Activated CD8-positive, alpha-beta T cell treated with anti-CD3 and anti-CD28 coated beads for 36 hours (primary cell): ENCODE results near the gene COX19. TPM values are rescaled to one million over a fixed set of nuclear protein-coding genes. Genes with fewer than 3 reads are reported as not detected.

ENCODE experiments used
- ATAC-seq: fragments of 200-7000 bp; cut with Tn5 transposase; one replicate; pipeline ENCODE4 v1.10.0; 2021; ENCODE audit warnings: mild to moderate bottlenecking, moderate library complexity
- CTCF ChIA-PET: fragments of 350-600 bp; sonication (Branson Sonifier 250); formaldehyde crosslinking; loops from one replicate; lab custom pipeline; 2021; ENCODE audit warnings: antibody characterized with exemption; lab: Charles Lee
- POLR2A ChIA-PET: fragments of 350-600 bp; sonication (Branson Sonifier 250); formaldehyde crosslinking; loops from one replicate; lab custom pipeline; 2021; ENCODE audit warnings: antibody characterized with exemption; lab: Charles Lee
- DNase-seq: peaks from one replicate; pipeline ENCODE4 v3.0.0-alpha.2; 2020
- H3K27ac Mint-ChIP-seq: one replicate; pipeline ENCODE4 v1.8.0; 2021; ENCODE audit warnings: mild to moderate bottlenecking, mixed read lengths
- H3K27me3 Mint-ChIP-seq: one replicate; pipeline ENCODE4 v1.8.0; 2021; ENCODE audit warnings: mixed read lengths
- H3K36me3 Mint-ChIP-seq: one replicate; pipeline ENCODE4 v1.8.0; 2021; ENCODE audit warnings: low read depth, mixed read lengths
- H3K4me1 Mint-ChIP-seq: one replicate; pipeline ENCODE4 v1.8.0; 2021; ENCODE audit warnings: low read depth, mixed read lengths
- H3K4me3 Mint-ChIP-seq: one replicate; pipeline ENCODE4 v1.8.0; 2021; ENCODE audit warnings: mild to moderate bottlenecking, moderate library complexity, mixed read lengths
- H3K9me3 Mint-ChIP-seq: one replicate; pipeline ENCODE4 v1.8.0; 2021; ENCODE audit warnings: mixed read lengths
- intact Hi-C: fragments of 100-400 bp; cut with micrococcal nuclease; formaldehyde crosslinking; loops from one replicate; pipeline ENCODE4 v1.10.0; 2022
- total RNA-seq, 2 experiments: library from RNA; stranded (reverse); gene quantifications; one replicate each; pipeline ENCODE4 v1.2.3, GENCODE V29; 2021
- TF ChIP-seq, protein P1 (sequence below): fragments of 200-600 bp; IDR thresholded peaks from one replicate; pipeline ENCODE4 v1.8.0; 2022; ENCODE audit warnings: antibody characterized with exemption, mild to moderate bottlenecking

The COX19 gene
- total RNA-seq, 2 experiments from 2014 or later: 15.5 to 18.0 TPM

- TF ChIP-seq, protein P1, sequence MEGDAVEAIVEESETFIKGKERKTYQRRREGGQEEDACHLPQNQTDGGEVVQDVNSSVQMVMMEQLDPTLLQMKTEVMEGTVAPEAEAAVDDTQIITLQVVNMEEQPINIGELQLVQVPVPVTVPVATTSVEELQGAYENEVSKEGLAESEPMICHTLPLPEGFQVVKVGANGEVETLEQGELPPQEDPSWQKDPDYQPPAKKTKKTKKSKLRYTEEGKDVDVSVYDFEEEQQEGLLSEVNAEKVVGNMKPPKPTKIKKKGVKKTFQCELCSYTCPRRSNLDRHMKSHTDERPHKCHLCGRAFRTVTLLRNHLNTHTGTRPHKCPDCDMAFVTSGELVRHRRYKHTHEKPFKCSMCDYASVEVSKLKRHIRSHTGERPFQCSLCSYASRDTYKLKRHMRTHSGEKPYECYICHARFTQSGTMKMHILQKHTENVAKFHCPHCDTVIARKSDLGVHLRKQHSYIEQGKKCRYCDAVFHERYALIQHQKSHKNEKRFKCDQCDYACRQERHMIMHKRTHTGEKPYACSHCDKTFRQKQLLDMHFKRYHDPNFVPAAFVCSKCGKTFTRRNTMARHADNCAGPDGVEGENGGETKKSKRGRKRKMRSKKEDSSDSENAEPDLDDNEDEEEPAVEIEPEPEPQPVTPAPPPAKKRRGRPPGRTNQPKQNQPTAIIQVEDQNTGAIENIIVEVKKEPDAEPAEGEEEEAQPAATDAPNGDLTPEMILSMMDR: no peak
- Mint-ChIP-seq H3K4me1 (peaks cover 11% of the 10 kb centered on the region), H3K9me3 (peaks cover 11% of the 10 kb centered on the region), H3K4me3 (no peak overlapping the region), H3K27ac (no peak overlapping the region), H3K27me3 (no peaks in the 10 kb centered on the region), H3K36me3 (peaks cover 12% of the 10 kb centered on the region)
- intact Hi-C loops: no loop called here
- ChIA-PET CTCF (interaction anchor here (1.5 to 2.0 kb wide), 2 partner anchors 25 to 48 kb away, joined by 6 to 9 read pairs; no protein-coding TSS in a partner anchor), POLR2A (no interaction called here)
- ATAC-seq (no peak), DNase-seq (no peak)
Observed at GRCh38 chr7:1018334-1018695, 43.0 kb upstream of the COX19 start.

DNA sequence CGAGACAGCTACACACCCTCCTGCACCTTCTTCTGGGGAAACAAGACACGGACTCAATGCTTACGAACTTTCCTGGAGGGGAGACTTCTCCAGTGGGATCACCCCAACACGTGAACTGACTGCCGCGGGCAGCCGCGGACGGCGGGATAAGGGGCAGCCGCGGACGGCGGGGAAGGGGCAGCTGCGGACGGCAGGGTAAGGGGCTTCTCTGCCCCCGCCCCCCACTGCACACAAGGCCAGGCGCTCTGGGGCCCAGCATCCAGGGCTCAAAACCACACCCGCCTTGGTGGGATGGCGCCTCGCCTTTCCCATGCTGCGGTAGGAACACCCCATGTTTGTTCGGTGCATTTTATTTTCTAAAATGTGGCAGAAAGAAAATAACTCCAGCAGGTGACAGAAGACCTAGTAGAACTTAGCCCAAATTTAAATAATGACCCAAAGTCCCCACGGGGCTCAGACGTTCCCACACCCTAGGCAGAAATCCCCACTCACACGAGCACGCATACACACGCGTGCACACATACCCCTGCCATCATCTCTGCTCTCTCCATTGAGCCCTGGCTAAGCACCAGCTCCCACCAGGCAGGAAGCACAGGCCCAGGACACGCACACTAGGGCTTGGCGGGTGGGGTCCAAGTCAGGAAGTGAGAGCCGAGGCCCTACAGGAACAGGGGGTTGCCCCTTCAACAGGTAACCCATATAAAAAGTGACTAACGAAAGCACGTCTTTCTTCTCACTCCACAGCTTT, 42.4 kb upstream of the COX19 start:
- no peak for DNase-seq
- no peak for ATAC-seq
- intact Hi-C loops: no loop called here
- POLR2A ChIA-PET: no interaction called here
- Mint-ChIP-seq H3K4me3 (no peak overlapping the region), H3K27ac (no peak overlapping the region), H3K4me1 (peaks cover 11% of the 10 kb centered on the region), H3K27me3 (no peaks in the 10 kb centered on the region), H3K36me3 (peaks cover 12% of the 10 kb centered on the region), H3K9me3 (peaks cover 11% of the 10 kb centered on the region)
- TF ChIP-seq, protein P1: no peak
- CTCF ChIA-PET: interaction anchor here (1.3 to 2.0 kb wide), 3 partner anchors 25 to 48 kb away, joined by 4 to 9 read pairs (median 6); no protein-coding TSS in a partner anchor

DNA sequence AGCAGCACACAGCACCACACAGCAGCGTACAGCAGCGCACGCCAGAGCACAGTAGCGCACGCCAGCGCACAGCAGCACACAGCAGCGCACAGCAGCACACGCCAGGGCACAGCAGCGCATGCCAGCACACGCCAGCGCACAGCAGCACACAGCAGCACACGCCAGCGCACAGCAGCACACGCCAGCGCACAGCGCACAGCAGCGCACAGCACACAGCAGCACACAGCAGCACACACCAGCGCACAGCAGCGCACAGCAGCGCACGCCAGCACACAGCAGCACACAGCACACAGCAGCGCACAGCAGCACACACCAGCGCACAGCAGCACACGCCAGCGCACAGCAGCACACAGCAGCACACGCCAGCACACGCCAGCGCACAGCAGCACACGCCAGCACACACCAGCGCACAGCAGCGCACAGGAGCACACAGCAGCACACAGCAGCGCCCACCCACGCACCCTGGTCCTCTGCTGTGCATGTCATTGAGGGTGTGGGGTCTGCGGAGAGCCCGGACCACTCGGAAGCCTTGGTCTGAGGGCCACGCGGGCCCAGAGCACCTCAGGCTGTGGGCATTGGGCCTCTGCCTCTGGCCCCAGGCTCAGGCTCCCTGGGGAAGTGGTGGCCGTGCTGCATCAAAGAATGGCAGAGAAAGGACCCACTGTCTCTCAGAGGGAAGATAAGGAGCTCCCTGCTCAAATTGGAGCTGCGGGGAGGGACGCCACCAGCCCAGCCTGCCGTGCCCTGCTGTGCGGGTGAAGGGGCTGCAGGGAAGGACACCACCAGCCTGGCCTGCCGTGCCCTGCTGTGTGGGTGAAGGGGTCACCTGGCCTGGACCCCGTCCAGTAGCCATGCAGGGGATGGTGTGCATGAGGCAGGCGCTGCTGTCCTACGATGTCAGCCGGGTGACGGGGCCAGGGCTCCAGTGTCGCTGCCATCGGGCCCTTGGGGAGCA, 41.5 kb upstream of the COX19 start:
- Mint-ChIP-seq H3K27ac (no peak overlapping the region), H3K9me3 (peaks cover 5% of the 10 kb centered on the region), H3K4me3 (no peak overlapping the region), H3K27me3 (no peaks in the 10 kb centered on the region), H3K4me1 (peaks cover 11% of the 10 kb centered on the region), H3K36me3 (peaks cover 6% of the 10 kb centered on the region)
- DNase-seq (no peak), ATAC-seq (no peak)
- CTCF ChIA-PET: interaction anchor here (1.3 kb wide), 1 partner anchor 24 kb away, joined by 4 read pairs; no protein-coding TSS in a partner anchor
- TF ChIP-seq, protein P1: no peak
- POLR2A ChIA-PET: no interaction called here
- intact Hi-C loops: no loop called here

GRCh38 chr7:1015196-1016121, 40.1 kb upstream of the COX19 start:
- Mint-ChIP-seq H3K27me3 (no peaks in the 10 kb centered on the region), H3K27ac (no peak overlapping the region), H3K4me1 (peaks cover 17% of the 10 kb centered on the region), H3K4me3 (no peak overlapping the region), H3K36me3 (no peaks in the 10 kb centered on the region), H3K9me3 (no peaks in the 10 kb centered on the region)
- intact Hi-C loops: no loop called here
- POLR2A ChIA-PET: no interaction called here
- no peak for ATAC-seq
- no peak for DNase-seq
- CTCF ChIA-PET: no interaction called here
- TF ChIP-seq, protein P1: no peak
